ACC112 (cell line): Measurements from ENCODE around the gene PGM1.
"Not testable (repeated sequence)": the region's sequence is repeated elsewhere in the genome, so short reads cannot be mapped to it uniquely, and the experiment has no call there.

Experiments used
- H2AFZ ChIP-seq: fragments of 200-600 bp; sonication (generic); one replicate; pipeline ENCODE4 v1.6.0; 2017; ENCODE audit warnings: antibody characterized with exemption, low read length; ENCODE audit not compliant: unreplicated experiment
- H3K27ac ChIP-seq: fragments of 200-600 bp; sonication (generic); 2 replicates; pipeline ENCODE4 v1.5.1; 2014; ENCODE audit warnings: low read depth, mild to moderate bottlenecking, antibody characterized with exemption, low read length, moderate library complexity
- H3K27me3 ChIP-seq: fragments of 200-600 bp; sonication (generic); 2 replicates; pipeline ENCODE4 v1.6.1; 2014; ENCODE audit warnings: mild to moderate bottlenecking, antibody characterized with exemption, low read length, moderate library complexity, mixed read lengths; ENCODE audit not compliant: insufficient read depth
- H3K36me3 ChIP-seq: fragments of 200-600 bp; sonication (generic); 2 replicates; pipeline ENCODE4 v1.6.1; 2016; ENCODE audit warnings: mild to moderate bottlenecking, antibody characterized with exemption, low read length, moderate library complexity, mixed read lengths; ENCODE audit not compliant: insufficient read depth
- H3K4me1 ChIP-seq: fragments of 200-600 bp; sonication (generic); one replicate; pipeline ENCODE4 v1.6.1; 2016; ENCODE audit warnings: low read length, mixed read lengths; ENCODE audit not compliant: insufficient read depth, unreplicated experiment, control insufficient read depth
- H3K4me3 ChIP-seq: fragments of 200-600 bp; sonication (generic); 2 replicates; pipeline ENCODE4 v1.5.1; 2014; ENCODE audit warnings: mild to moderate bottlenecking, low read depth, low read length
- H3K79me2 ChIP-seq: fragments of 200-600 bp; sonication (generic); one replicate; pipeline ENCODE4 v1.6.0; 2016; ENCODE audit warnings: low read length; ENCODE audit not compliant: control insufficient read depth, unreplicated experiment, insufficient read depth

PGM1 gene

DNA sequence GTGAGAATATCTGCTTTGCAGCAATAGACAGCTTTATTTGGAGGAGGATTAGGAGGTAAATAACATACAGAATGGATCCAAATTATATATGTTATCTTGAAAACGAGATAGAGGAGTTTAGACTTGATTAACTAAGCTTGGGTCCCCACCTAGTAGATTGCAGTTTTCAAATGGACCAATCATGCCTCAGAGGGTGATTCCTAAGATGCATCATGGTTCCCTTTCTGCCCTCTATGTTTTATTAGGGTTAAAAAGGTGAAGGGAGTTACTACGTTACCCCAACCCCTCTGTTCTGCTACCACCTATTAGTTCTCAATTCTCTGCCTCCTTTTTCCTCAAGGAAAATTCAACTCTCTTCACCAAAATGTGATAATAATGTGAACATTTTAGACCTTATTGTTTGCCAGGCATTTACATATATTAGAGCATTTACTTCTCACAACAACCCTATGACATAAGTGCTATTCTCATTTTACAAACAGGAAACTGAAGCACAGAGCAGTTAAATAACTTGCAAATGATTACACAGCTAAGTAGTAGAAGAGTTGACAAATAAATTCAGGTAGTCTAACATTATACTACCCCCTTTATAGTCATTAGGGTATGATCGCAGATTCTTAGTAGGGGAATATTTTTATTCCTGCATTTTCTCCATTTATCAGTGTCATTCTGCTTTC lies 23.4 kb upstream of the PGM1 start:
- H3K27me3 ChIP-seq = no peaks in the 10 kb centered on the region
- no peaks in the 10 kb centered on the region for H3K4me1 ChIP-seq
- H2AFZ ChIP-seq = no peak overlapping the region
- no peak overlapping the region for H3K4me3 ChIP-seq
- no peak overlapping the region for H3K27ac ChIP-seq
- H3K36me3 ChIP-seq = no peaks in the 10 kb centered on the region
- H3K79me2 ChIP-seq = no peaks in the 10 kb centered on the region

DNA sequence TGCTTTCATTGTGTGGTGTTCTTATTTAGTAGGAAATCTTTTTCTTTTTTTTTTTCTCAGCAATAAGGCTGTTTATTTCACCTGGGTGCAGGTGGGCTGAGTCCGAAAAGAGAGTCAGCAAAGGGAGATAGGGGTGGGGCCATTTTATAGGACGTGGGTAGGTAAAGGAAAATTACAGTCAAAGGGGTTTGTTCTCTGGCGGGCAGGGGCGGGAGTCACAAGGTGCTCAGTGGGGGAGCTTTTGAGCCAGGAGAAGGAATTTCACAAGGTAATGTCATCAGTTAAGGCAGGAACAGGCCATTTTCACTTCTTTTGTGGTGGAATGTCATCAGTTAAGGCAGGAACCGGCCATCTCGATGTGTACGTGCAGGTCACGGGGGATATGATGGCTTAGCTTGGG lies 20.5 kb upstream of the PGM1 start:
- H3K79me2 ChIP-seq, H2AFZ ChIP-seq, H3K4me1 ChIP-seq, H3K27ac ChIP-seq, H3K36me3 ChIP-seq, H3K27me3 ChIP-seq, H3K4me3 ChIP-seq: not testable (repeated sequence)

DNA sequence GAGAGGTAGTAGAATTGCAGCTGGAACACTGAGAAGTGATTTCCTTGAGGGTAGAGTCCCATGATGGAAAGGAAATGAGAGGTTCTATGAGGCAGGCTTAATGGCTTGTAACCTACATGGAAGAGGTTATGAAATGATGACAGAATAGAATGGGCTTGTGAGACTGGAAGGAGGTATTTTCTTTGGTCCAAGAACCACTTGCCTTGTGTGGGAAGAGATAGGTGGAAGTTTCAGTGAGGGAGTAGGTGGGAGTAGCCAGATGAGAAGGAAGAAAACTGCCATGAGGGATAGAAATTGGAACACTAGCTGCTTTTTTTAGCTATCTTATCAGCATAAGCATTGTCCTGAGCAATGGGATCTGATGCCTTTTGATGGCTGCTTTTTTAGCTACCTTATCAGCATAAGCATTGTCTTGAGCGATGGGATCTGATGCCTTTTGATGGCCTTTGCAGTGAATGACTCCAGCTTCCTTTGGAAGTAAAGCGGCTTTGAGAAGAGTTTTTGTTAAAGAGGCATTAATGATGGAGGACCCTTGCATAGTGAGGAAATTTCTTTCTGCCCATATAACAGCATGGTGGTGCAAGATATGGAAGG lies 18.9 kb upstream of the PGM1 start:
- not testable (repeated sequence) for H3K79me2 ChIP-seq, H2AFZ ChIP-seq, H3K36me3 ChIP-seq, H3K4me1 ChIP-seq, H3K27me3 ChIP-seq, H3K27ac ChIP-seq, H3K4me3 ChIP-seq

DNA sequence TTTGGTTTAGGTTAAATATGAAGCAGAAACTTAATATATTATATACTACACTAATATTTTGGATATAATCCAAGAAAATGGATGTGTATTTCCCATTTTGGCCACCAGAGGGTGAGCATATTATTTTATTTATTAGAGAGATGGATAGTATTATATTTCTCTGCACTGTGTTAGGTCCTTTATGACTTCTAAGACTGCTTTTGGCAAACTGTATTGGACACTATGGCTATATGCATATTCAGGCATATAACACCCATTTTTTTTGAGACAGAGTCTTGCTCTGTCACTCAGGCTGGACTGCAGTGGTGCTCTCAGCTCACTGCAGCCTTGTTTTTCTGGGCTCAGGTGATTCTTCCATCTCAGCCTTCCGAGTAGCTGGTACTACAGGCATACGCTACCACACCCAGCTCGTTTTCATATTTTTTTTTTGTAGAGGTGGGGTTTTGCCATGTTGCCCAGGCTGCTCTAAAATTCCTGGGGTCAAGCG lies 17.8 kb upstream of the PGM1 start:
- Histone ChIP-seq H3K27me3 (no peaks in the 10 kb centered on the region), H2AFZ (no peak overlapping the region), H3K4me3 (no peak overlapping the region), H3K27ac (no peak overlapping the region), H3K4me1 (no peaks in the 10 kb centered on the region), H3K36me3 (no peaks in the 10 kb centered on the region), H3K79me2 (no peaks in the 10 kb centered on the region)

DNA sequence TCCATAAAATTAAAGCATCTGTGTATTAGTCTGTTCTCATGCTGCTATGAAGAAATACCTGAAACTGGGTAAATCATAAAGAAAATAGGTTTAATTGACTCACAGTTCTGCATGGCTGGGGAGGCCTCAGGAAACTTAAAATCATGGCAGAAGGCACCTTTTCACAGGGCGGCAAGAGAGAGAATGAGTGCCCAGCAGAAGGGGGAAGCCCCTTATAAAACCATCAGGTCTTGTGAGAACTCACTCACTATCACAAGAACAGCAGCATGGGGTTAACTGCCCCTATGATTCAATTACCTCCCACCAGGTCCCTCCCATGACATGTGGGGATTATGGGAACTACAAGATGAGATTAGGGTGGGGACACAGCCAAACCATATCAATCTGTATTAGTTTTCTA lies 6.9 kb upstream of the PGM1 start:
- not testable (repeated sequence) for H3K4me3 ChIP-seq, H3K27ac ChIP-seq, H3K36me3 ChIP-seq, H3K79me2 ChIP-seq, H2AFZ ChIP-seq, H3K27me3 ChIP-seq
- peaks cover 14% of the 10 kb centered on the region for H3K4me1 ChIP-seq

DNA sequence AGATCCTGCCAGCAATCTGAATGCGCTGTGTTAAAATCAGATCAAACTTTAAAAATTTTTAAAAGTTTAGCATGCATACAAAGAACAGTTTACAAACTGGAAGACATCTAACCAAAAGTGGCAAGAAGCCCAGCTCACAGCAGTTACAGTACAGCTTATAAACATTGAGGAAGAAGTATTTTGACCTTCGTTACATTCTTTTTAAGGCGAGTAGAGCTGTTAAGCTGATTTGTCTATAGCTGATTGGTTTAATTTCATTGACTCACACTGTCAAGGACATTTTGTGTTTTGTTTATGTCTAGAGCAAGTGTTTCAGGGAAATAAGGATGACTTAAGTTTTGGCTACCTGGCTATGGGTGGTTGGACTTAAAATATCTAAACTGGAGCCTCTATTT lies 3.0 kb upstream of the PGM1 start:
- peaks cover 22% of the 10 kb centered on the region for H3K4me1 ChIP-seq

DNA sequence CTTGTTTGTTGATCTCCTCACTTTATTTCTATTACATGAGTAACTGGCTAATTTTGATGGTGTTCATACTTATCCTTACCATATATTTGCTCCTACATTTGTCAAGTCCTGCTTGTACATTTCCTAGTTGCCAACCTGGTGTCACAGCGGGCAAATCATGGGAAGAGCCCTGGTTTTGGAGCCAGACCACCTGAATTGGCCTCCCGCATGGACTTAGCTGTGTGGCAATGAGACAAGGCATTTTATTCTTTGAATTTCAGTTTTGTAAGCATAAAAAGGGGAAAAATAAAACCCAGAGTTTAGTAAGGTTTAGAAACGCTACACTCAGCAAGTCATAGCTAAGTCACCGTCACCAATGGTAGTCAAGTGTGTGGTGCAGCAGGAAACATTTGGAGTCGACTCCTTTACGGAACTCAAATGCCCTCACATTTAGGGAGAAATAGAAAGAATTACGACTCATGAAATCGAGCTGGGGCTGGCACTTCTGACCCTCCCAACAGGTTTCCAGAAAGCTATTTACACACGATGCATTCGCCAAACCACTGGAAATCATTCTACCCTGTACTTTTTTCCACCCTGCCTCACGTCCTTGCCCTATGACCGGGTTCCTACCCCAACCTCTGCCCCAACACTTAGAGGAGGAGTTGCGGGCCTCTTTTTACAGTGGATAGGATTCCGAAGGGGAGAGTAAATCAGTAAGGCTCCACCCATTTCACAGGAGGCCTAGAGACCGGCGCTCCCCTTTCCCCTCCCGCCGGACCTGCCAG lies 492 bp upstream of the PGM1 start:
- H3K27me3 ChIP-seq = no peaks in the 10 kb centered on the region
- H3K4me3 ChIP-seq = peak overlapping the region; percentile 98
- peaks cover 5% of the 10 kb centered on the region; the same call in 1 of the 2 replicates for H3K36me3 ChIP-seq
- H3K27ac ChIP-seq = peak overlapping the region; percentile 70
- H2AFZ ChIP-seq = peak overlapping the region; percentile 37
- H3K4me1 ChIP-seq = peaks cover 26% of the 10 kb centered on the region
- peaks cover 35% of the 10 kb centered on the region for H3K79me2 ChIP-seq

More for the DNA sequence above, 3.0 kb upstream of the PGM1 start:
- no peaks in the 10 kb centered on the region for H3K27me3 ChIP-seq
- H3K4me3 ChIP-seq = peak overlapping the region; percentile 70
- peak overlapping the region; percentile 72 for H2AFZ ChIP-seq
- peaks cover 19% of the 10 kb centered on the region for H3K79me2 ChIP-seq
- H3K36me3 ChIP-seq = no peaks in the 10 kb centered on the region; the same call in 1 of the 2 replicates
- peak overlapping the region; percentile 69 for H3K27ac ChIP-seq

DNA sequence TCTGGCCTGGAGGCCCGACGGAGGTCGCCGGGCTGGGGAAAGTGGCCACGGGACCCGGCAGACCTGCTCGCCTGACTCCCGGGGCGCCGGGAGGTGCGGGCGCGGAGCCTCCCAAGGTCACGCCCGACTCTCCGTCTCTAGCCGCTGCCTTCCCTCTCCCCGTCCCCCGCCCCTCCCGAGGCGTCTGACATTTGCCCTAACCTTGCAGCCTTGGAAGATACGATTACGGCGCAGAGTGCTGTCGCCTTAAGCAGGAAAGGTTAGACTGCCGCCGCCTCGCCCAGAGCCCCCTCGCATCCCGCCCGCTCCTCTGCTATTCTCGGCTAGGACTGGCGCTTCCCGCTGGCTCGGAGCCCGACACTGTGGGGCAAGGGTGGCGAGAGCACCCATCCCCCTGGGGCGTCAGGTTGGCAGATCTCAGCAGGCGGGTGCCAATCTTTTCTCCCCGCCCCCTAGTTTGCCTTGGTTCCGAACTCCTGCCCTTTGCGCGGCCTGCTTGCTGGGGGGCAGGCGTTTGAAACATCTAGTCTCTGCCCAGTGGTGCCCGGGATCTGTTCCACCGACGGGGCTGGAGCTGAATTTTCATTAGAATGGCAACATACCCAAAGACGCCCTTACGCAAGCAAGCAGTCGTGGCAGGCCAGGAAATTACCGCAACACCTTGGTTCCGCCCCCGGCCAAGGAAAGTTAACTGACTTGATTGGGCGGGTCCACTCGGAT lies 835 bp downstream of the PGM1 start:
- H3K4me1 ChIP-seq = peaks cover 26% of the 10 kb centered on the region
- H3K27me3 ChIP-seq = no peaks in the 10 kb centered on the region
- peaks cover 44% of the 10 kb centered on the region for H3K79me2 ChIP-seq
- peaks cover 5% of the 10 kb centered on the region; the same call in 1 of the 2 replicates for H3K36me3 ChIP-seq
- peak overlapping the region; percentile 37 for H2AFZ ChIP-seq
- peak overlapping the region; percentile 98 for H3K4me3 ChIP-seq
- H3K27ac ChIP-seq = peak overlapping the region; percentile 70

DNA sequence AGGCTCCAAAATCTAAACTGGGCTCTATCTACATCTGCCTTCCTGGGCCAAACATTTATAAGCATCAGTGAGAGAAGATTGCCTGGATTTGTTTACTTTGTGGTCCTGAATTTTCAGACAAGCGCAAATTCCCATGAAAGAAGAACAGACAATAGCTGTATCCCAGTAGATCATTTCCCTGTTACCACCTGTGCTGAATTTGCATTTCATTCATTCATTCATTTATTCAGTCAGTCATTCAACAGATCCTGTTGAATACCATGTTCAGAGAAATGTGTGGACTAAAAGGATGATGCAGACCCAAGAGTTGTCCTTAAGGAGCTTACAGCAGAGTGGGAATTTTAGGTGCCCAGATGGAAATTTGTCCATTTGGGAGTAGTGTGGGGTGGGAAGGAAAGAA lies 2.2 kb downstream of the PGM1 start:
- no peaks in the 10 kb centered on the region for H3K27me3 ChIP-seq
- no peak overlapping the region for H2AFZ ChIP-seq
- H3K4me1 ChIP-seq = peaks cover 19% of the 10 kb centered on the region
- H3K27ac ChIP-seq = no peak overlapping the region
- peaks cover 5% of the 10 kb centered on the region; the same call in 1 of the 2 replicates for H3K36me3 ChIP-seq
- H3K79me2 ChIP-seq = peaks cover 52% of the 10 kb centered on the region
- H3K4me3 ChIP-seq = no peak overlapping the region

DNA sequence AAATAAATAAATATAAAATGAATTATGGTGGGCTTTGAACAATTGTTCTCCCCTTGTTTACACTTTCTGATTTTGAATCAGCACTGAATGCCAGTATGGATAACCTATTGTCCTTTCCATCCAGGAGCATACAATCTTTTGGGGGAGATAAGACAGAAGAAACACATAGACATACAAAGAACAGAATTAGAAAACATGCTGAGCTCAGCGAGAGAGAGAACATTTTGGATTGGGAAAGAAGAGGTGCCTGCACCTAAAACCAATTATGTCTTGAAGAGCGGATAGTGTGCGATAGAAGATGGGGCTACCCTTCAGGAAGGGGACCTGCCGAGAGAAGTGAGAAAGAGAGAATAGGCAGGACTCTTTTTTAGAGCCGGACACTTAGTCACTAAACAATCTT lies 6.6 kb downstream of the PGM1 start:
- no peaks in the 10 kb centered on the region for H3K27me3 ChIP-seq
- no peak overlapping the region for H3K27ac ChIP-seq
- peaks cover 62% of the 10 kb centered on the region for H3K79me2 ChIP-seq
- H2AFZ ChIP-seq = no peak overlapping the region
- peaks cover 7% of the 10 kb centered on the region for H3K4me1 ChIP-seq
- H3K4me3 ChIP-seq = no peak overlapping the region
- H3K36me3 ChIP-seq = peaks cover 5% of the 10 kb centered on the region; the same call in 1 of the 2 replicates
